ENCODE results near the gene BORCS5.

Gene BORCS5

GRCh38 chr12:12433203-12433731 is 76.4 kb downstream of the BORCS5 start:
- Histone ChIP-seq H3K9me3 (replicated peaks; ENCODE audit: insufficient read depth, low read length) (no peaks in the 10 kb centered on the region), H3K4me1 (ENCODE audit: low read length) (no peaks in the 10 kb centered on the region), H3K27ac (ENCODE audit: low read length) (no peak overlapping the region), H3K9me2 (replicated peaks; ENCODE audit: insufficient read depth, low read length) (no peaks in the 10 kb centered on the region), H3F3A (ENCODE audit: insufficient read depth, low read length) (no peaks in the 10 kb centered on the region), H3K27me3 (replicated peaks; ENCODE audit: insufficient read depth, low read length) (no peaks in the 10 kb centered on the region), H3K4me2 (ENCODE audit: low read depth, low read length) (no peak overlapping the region), H3K79me2 (ENCODE audit: low read length) (no peaks in the 10 kb centered on the region), H3K4me3 (ENCODE audit: low read length) (no peak overlapping the region), H4K20me1 (ENCODE audit: insufficient read depth, low read length) (no peaks in the 10 kb centered on the region), H2AFZ (ENCODE audit: low read length) (no peak overlapping the region), H3K36me3 (replicated peaks; ENCODE audit: insufficient read depth, low read length) (no peaks in the 10 kb centered on the region), H3K9ac (ENCODE audit: low read length) (no peak overlapping the region)
- TF ChIP-seq, protein P1, sequence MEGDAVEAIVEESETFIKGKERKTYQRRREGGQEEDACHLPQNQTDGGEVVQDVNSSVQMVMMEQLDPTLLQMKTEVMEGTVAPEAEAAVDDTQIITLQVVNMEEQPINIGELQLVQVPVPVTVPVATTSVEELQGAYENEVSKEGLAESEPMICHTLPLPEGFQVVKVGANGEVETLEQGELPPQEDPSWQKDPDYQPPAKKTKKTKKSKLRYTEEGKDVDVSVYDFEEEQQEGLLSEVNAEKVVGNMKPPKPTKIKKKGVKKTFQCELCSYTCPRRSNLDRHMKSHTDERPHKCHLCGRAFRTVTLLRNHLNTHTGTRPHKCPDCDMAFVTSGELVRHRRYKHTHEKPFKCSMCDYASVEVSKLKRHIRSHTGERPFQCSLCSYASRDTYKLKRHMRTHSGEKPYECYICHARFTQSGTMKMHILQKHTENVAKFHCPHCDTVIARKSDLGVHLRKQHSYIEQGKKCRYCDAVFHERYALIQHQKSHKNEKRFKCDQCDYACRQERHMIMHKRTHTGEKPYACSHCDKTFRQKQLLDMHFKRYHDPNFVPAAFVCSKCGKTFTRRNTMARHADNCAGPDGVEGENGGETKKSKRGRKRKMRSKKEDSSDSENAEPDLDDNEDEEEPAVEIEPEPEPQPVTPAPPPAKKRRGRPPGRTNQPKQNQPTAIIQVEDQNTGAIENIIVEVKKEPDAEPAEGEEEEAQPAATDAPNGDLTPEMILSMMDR (IDR thresholded peaks at IDR 0.05; ENCODE audit: low read length), result no peak
- TF ChIP-seq EZH2 (optimal IDR thresholded peaks at IDR 0.05; ENCODE audit: low read depth, low read length) (no peak), EZH2phosphoT487 (IDR thresholded peaks at IDR 0.05; ENCODE audit: low read length) (no peak)
- DNase-seq, result no peak

GRCh38 chr12:12436831-12437345 is 80.0 kb downstream of the BORCS5 start:
- no peaks in the 10 kb centered on the region for H3K9me2 ChIP-seq (replicated peaks; ENCODE audit: insufficient read depth, low read length)
- H4K20me1 ChIP-seq (ENCODE audit: insufficient read depth, low read length), result no peaks in the 10 kb centered on the region
- no peak overlapping the region for H3K9ac ChIP-seq (ENCODE audit: low read length)
- H3K79me2 ChIP-seq (ENCODE audit: low read length), result no peaks in the 10 kb centered on the region
- H2AFZ ChIP-seq (ENCODE audit: low read length), result no peak overlapping the region
- no peaks in the 10 kb centered on the region for H3F3A ChIP-seq (ENCODE audit: insufficient read depth, low read length)
- H3K36me3 ChIP-seq (replicated peaks; ENCODE audit: insufficient read depth, low read length), result no peaks in the 10 kb centered on the region
- H3K4me3 ChIP-seq (ENCODE audit: low read length), result no peak overlapping the region
- no peak for DNase-seq
- no peak for TF ChIP-seq EZH2 (optimal IDR thresholded peaks at IDR 0.05; ENCODE audit: low read depth, low read length)
- TF ChIP-seq, protein P1 (IDR thresholded peaks at IDR 0.05; ENCODE audit: low read length), result no peak
- no peak for TF ChIP-seq EZH2phosphoT487 (IDR thresholded peaks at IDR 0.05; ENCODE audit: low read length)
- no peak overlapping the region for H3K4me2 ChIP-seq (ENCODE audit: low read depth, low read length)
- no peaks in the 10 kb centered on the region for H3K9me3 ChIP-seq (replicated peaks; ENCODE audit: insufficient read depth, low read length)
- H3K27ac ChIP-seq (ENCODE audit: low read length), result no peak overlapping the region
- H3K27me3 ChIP-seq (replicated peaks; ENCODE audit: insufficient read depth, low read length), result no peaks in the 10 kb centered on the region
- no peaks in the 10 kb centered on the region for H3K4me1 ChIP-seq (ENCODE audit: low read length)

DNA sequence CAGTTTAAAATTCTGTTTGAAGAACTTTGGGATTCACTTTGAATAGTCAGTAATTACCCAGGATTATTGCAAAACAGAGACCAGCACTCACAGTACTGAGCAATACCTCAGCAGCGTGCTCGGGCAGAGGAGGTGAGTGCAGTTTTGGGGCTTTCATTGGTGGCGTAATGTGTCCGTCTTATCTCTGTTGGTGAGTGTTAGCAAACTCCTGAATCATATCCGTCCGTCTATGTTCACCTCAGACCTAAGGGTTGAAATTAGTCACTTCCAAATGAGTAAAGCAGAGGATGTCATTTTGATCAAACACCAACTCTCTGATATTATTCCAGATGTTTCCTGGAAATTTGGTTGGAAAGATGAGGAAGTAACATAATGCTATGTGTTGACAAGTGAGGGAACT is 82.8 kb downstream of the BORCS5 start:
- Histone ChIP-seq H3K27ac (ENCODE audit: low read length) (no peak overlapping the region), H4K20me1 (ENCODE audit: insufficient read depth, low read length) (no peaks in the 10 kb centered on the region), H3K4me1 (ENCODE audit: low read length) (no peaks in the 10 kb centered on the region), H3F3A (ENCODE audit: insufficient read depth, low read length) (no peaks in the 10 kb centered on the region), H3K9ac (ENCODE audit: low read length) (no peak overlapping the region), H3K9me2 (replicated peaks; ENCODE audit: insufficient read depth, low read length) (no peaks in the 10 kb centered on the region), H3K9me3 (replicated peaks; ENCODE audit: insufficient read depth, low read length) (no peaks in the 10 kb centered on the region), H3K27me3 (replicated peaks; ENCODE audit: insufficient read depth, low read length) (no peaks in the 10 kb centered on the region), H3K4me3 (ENCODE audit: low read length) (no peak overlapping the region), H3K36me3 (replicated peaks; ENCODE audit: insufficient read depth, low read length) (no peaks in the 10 kb centered on the region), H2AFZ (ENCODE audit: low read length) (no peak overlapping the region), H3K79me2 (ENCODE audit: low read length) (no peaks in the 10 kb centered on the region), H3K4me2 (ENCODE audit: low read depth, low read length) (no peak overlapping the region)
- TF ChIP-seq EZH2phosphoT487 (IDR thresholded peaks at IDR 0.05; ENCODE audit: low read length) (no peak), EZH2 (optimal IDR thresholded peaks at IDR 0.05; ENCODE audit: low read depth, low read length) (no peak)
- TF ChIP-seq, protein P1 (IDR thresholded peaks at IDR 0.05; ENCODE audit: low read length), result no peak
- DNase-seq, result no peak
